K562 (cell line): ENCODE results near the gene NUP85. TPM values are rescaled to one million over a fixed set of nuclear protein-coding genes. Genes with fewer than 3 reads are reported as not detected.
A peak's percentile ranks its signal among the peaks of the same experiment; 100 is the strongest.

Experiments
- CTBP1 ChIP-seq: fragments of 450-650 bp; IDR thresholded peaks from 2 replicates; pipeline ENCODE4 v1.6.1; 2016; ENCODE audit warnings: borderline replicate concordance
- FIP1L1 ChIP-seq: fragments of 200-400 bp; formaldehyde crosslinking; IDR thresholded peaks from 2 replicates; pipeline ENCODE4 v1.6.1; 2018; ENCODE audit warnings: mild to moderate bottlenecking, low read depth, low read length; ENCODE audit not compliant: poor library complexity, severe bottlenecking
- FOXK2 ChIP-seq, 2 experiments: fragments of 450-650 bp; IDR thresholded peaks in 1 of 2; conservative IDR thresholded peaks in 1 of 2; 2 replicates each; pipeline ENCODE4 v1.6.1; 2016; ENCODE audit warnings: low read depth in 2 of 2, mild to moderate bottlenecking in 1 of 2
- HSF4 ChIP-seq: fragments of 250-450 bp; sonication (Bioruptor Pico); IDR thresholded peaks from 2 replicates; pipeline ENCODE4 v2.1.2; 2022; ENCODE audit warnings: mild to moderate bottlenecking, moderate library complexity, borderline replicate concordance
- NFE2 ChIP-seq: IDR thresholded peaks from 2 replicates; pipeline ENCODE4 v1.6.1; 2014; ENCODE audit warnings: antibody characterized with exemption, low read depth
- NFIC ChIP-seq: fragments of 450-650 bp; IDR thresholded peaks from 2 replicates; pipeline ENCODE4 v1.6.1; 2017; ENCODE audit warnings: mild to moderate bottlenecking, inconsistent platforms
- RCOR1 ChIP-seq, 2 experiments: IDR thresholded peaks; 2 replicates each; pipeline ENCODE4 v1.6.1; 2012; ENCODE audit warnings: low read depth in 2 of 2, low read length in 2 of 2, borderline replicate concordance in 1 of 2, improper control_type of control experiment in 1 of 2
- SMC3 ChIP-seq: conservative IDR thresholded peaks from 2 replicates; pipeline ENCODE4 v1.6.1; 2011; ENCODE audit warnings: low read depth, low read length, improper control_type of control experiment; ENCODE audit not compliant: insufficient read depth
- SOX6 ChIP-seq: fragments of 450-650 bp; IDR thresholded peaks from 2 replicates; pipeline ENCODE4 v1.6.1; 2014; ENCODE audit warnings: mild to moderate bottlenecking
- TARDBP ChIP-seq: fragments of 450-650 bp; IDR thresholded peaks from 2 replicates; pipeline ENCODE4 v1.6.1; 2016
- TBL1XR1 ChIP-seq, 2 experiments: IDR thresholded peaks; 2 replicates each; pipeline ENCODE4 v1.6.1; 2012; ENCODE audit warnings: improper control_type of control experiment in 2 of 2, low read length in 2 of 2, mild to moderate bottlenecking in 1 of 2
- WHSC1 ChIP-seq: IDR thresholded peaks from one replicate; pipeline ENCODE4 v1.6.1; 2012; ENCODE audit warnings: low read length, control low read depth, inconsistent platforms
- polyA plus RNA-seq, 8 experiments: library from polyadenylated mRNA; depleted of rRNA in 4 of 8; stranded (reverse) in 5 of 8; unstranded in 3 of 8; fragments of >200 nt; fragmentation: Nextera tagmentation in 2 of 8; fragmentation: Illumina TruSeq in 1 of 8; extraction: Ambion mirVana in 2 of 8; extraction: Trizol in 1 of 8; gene quantifications; 2 replicates each; pipeline versions ENCODE4 v1.2.1 to v1.2.3, GENCODE V29; 2011 to 2014; ENCODE audit warnings: inconsistent platforms in 1 of 8, missing spikeins in 1 of 8
- total RNA-seq, 7 experiments: library from RNA; depleted of rRNA in 6 of 7; stranded (reverse); fragments of >200 nt in 6 of 7; fragmentation: Illumina TruSeq in 2 of 7; extraction: Trizol in 2 of 7; gene quantifications; 2 replicates each; pipeline versions ENCODE4 v1.2.1 to v1.2.3, GENCODE V29; 2011 to 2021; ENCODE audit warnings: low replicate concordance in 1 of 7
- TF ChIP-seq, protein P1 (sequence below), 2 experiments: fragments of 450-650 bp in 1 of 2; sonication (generic) in 1 of 2; formaldehyde crosslinking in 1 of 2; IDR thresholded peaks in 1 of 2; conservative IDR thresholded peaks in 1 of 2; 2 replicates each; pipeline versions ENCODE4 v1.6.1 to v1.8.1; 2016 to 2023; ENCODE audit warnings: mild to moderate bottlenecking in 2 of 2, moderate library complexity in 2 of 2, inconsistent platforms in 1 of 2, missing genetic modification reagents in 1 of 2
- TF ChIP-seq, protein P2 (sequence below): fragments of 250-450 bp; sonication (Bioruptor Pico); IDR thresholded peaks from 2 replicates; pipeline ENCODE4 v1.8.0; 2021; ENCODE audit warnings: mild to moderate bottlenecking, moderate library complexity
- TF ChIP-seq, protein P3 (sequence below): sonication (generic); formaldehyde crosslinking; IDR thresholded peaks from 2 replicates; pipeline ENCODE4 v1.8.1; 2023; ENCODE audit warnings: mild to moderate bottlenecking, missing genetic modification reagents, moderate library complexity
- TF ChIP-seq, protein P4 (sequence below): sonication (generic); formaldehyde crosslinking; IDR thresholded peaks from 2 replicates; pipeline ENCODE4 v1.8.1; 2022; ENCODE audit warnings: missing genetic modification reagents

Gene NUP85
- total and polyA plus RNA-seq, 9 of the 15 experiments (the other 6 are each of a cell fraction or from before 2014, with no cell fraction given), result 50.2 to 177 (median 110) TPM

DNA sequence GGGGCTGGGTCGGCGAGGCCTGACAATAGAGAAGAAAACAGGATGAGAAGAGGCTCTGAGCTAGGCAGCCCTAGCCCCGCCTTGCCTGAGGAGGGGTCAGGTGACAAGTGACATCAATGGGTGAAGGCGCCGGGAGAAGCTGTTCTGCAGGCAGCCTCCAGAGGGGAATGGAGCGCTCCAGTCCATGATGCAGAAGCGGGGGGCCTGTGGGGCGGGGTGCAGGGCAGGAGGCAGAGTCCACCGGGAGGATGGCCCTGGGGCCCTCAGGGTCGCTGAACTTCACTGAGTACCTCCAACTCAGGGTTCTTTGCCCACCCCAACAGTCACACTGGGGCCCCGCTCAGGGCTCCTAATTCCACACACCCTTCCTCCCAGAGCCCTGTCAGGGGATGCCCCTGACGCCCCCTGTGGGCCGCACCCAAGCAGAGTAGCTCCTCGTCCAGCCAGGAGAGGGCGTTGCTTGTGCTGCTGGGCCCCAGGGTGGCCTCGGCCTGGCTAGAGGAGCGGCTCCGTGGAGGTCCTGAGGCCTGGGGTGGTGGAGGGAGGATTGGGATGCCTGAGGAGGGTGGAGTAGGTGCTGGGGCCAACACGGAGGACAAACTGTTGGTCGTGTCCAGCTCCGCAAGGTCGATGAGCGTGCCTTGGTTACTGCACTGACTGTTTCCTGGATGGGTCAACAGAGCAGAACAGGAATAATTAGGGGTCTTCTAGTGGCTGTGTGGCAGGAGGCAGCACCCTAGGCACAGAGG, 35.1 kb downstream of the NUP85 start (continued):
- TF ChIP-seq, protein P1, sequence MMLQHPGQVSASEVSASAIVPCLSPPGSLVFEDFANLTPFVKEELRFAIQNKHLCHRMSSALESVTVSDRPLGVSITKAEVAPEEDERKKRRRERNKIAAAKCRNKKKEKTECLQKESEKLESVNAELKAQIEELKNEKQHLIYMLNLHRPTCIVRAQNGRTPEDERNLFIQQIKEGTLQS (IDR thresholded peaks at IDR 0.05), result peak; percentile 13; the same call in 1 of the 2 replicates
- TF ChIP-seq, protein P1 (CRISPR knock-in tag; conservative IDR thresholded peaks at IDR 0.05), result 0 out of 2 replicates have a peak, but pooled peaks have one; percentile 33
- TF ChIP-seq NFIC (no peak), TBL1XR1 (IDR thresholded peaks at IDR 0.05; ENCODE audit: low read length in 2 of 2) (peak in 1 of 2 experiments; percentile 37; a peak in 1 of 4 replicates), RCOR1 (IDR thresholded peaks at IDR 0.05; ENCODE audit: borderline replicate concordance in 1 of 2, low read depth in 2 of 2, low read length in 2 of 2) (no peak; a peak in 1 of 4 replicates), WHSC1 (no peak), HSF4 (CRISPR knock-in tag) (no peak), TARDBP (no peak), FOXK2 (conservative IDR thresholded peaks at IDR 0.05 in 1 of 2, IDR thresholded peaks at IDR 0.05 in 1 of 2; ENCODE audit: low read depth in 2 of 2) (0 out of 4 replicates have a peak, but pooled peaks of 1 of the 2 experiments have one; percentile 8), FIP1L1 (peak; percentile 38), SMC3 (peak; percentile 87), SOX6 (peak; percentile 29; the same call in 1 of the 2 replicates), NFE2 (no peak), CTBP1 (peak; percentile 78)
- TF ChIP-seq, protein P2, sequence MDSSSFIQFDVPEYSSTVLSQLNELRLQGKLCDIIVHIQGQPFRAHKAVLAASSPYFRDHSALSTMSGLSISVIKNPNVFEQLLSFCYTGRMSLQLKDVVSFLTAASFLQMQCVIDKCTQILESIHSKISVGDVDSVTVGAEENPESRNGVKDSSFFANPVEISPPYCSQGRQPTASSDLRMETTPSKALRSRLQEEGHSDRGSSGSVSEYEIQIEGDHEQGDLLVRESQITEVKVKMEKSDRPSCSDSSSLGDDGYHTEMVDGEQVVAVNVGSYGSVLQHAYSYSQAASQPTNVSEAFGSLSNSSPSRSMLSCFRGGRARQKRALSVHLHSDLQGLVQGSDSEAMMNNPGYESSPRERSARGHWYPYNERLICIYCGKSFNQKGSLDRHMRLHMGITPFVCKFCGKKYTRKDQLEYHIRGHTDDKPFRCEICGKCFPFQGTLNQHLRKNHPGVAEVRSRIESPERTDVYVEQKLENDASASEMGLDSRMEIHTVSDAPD (CRISPR knock-in tag), result no peak
- TF ChIP-seq, protein P3, sequence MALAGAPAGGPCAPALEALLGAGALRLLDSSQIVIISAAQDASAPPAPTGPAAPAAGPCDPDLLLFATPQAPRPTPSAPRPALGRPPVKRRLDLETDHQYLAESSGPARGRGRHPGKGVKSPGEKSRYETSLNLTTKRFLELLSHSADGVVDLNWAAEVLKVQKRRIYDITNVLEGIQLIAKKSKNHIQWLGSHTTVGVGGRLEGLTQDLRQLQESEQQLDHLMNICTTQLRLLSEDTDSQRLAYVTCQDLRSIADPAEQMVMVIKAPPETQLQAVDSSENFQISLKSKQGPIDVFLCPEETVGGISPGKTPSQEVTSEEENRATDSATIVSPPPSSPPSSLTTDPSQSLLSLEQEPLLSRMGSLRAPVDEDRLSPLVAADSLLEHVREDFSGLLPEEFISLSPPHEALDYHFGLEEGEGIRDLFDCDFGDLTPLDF (CRISPR knock-in tag), result 0 out of 2 replicates have a peak, but pooled peaks have one; percentile 36
- TF ChIP-seq, protein P4, sequence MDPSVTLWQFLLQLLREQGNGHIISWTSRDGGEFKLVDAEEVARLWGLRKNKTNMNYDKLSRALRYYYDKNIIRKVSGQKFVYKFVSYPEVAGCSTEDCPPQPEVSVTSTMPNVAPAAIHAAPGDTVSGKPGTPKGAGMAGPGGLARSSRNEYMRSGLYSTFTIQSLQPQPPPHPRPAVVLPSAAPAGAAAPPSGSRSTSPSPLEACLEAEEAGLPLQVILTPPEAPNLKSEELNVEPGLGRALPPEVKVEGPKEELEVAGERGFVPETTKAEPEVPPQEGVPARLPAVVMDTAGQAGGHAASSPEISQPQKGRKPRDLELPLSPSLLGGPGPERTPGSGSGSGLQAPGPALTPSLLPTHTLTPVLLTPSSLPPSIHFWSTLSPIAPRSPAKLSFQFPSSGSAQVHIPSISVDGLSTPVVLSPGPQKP (CRISPR knock-in tag), result no peak
